HTR-8/SVneo (cell line): Measurements from ENCODE around the gene CTRB1.

ENCODE experiments used
- DNase-seq: peaks from one replicate; pipeline ENCODE4 v3.0.0; 2011; ENCODE audit warnings: low spot score, mixed read lengths; ENCODE audit not compliant: insufficient read length
- FAIRE-seq: peaks from 2 replicates; lab custom pipeline; 2011; peaks lifted over from hg19 to GRCh38; lab: Jason Lieb, UNC

CTRB1 gene

DNA sequence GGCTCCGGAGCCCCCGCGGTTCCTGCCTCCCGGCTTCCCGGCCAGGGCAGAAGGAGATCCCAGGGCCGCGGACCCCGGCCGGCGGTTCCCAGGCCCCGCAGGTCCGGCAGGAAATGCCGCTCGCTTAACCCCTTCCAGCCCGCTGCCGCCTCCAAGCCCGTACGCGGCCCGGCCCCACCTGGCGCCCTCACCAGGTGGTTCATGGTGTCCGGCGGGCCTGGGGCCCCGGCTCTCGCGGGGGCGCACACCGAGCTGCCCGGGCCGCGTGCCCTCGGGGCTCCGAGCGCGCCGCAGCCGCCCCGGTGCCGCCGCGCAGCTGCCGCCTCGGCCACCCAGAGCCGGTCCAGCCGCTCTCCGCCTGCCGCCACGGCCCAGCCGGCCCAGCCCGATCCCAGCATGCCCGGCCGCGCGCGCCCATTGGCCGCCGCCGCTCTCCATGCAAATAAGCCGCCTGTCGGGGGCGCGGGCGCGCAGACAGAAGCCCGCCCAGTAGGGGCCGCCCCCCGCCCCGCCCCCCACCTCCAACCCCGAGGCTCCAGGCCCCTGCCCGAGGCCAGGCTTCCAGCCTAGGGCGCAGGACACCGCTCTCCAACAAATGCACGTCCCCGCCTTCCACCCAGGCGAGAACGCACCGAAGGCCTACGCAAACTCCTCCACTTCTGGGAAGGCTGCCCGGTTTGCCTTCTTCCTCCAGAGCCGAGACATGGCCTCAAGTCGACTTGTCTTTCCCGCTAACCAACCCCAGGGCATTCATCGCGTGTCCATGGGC is 32.7 kb downstream of the CTRB1 start, which contains the start of gene BCAR1:
TSS of gene BCAR1 (minus strand) at position 345 of the 769 bp plus-strand sequence. CDS start at position 203, 142 bp downstream.
- peak; percentile 99 for FAIRE-seq
- DNase-seq = peak; percentile 83

GRCh38 chr16:75252049-75252864 is 33.5 kb downstream of the CTRB1 start:
- DNase-seq (no peak), FAIRE-seq (no peak)

GRCh38 chr16:75252946-75253911 is 34.4 kb downstream of the CTRB1 start:
- FAIRE-seq = peak; percentile 99
- DNase-seq = peak; percentile 83

GRCh38 chr16:75254359-75254837 is 35.6 kb downstream of the CTRB1 start:
- DNase-seq (peak; percentile 95), FAIRE-seq (peak; percentile 100)

GRCh38 chr16:75256059-75256571 is 37.3 kb downstream of the CTRB1 start:
- FAIRE-seq = peak; percentile 74
- no peak for DNase-seq

- FAIRE-seq (peak; percentile 42), DNase-seq (no peak)
These were observed 38.0 kb downstream of the CTRB1 start for GRCh38 chr16:75256696-75257343.

DNA sequence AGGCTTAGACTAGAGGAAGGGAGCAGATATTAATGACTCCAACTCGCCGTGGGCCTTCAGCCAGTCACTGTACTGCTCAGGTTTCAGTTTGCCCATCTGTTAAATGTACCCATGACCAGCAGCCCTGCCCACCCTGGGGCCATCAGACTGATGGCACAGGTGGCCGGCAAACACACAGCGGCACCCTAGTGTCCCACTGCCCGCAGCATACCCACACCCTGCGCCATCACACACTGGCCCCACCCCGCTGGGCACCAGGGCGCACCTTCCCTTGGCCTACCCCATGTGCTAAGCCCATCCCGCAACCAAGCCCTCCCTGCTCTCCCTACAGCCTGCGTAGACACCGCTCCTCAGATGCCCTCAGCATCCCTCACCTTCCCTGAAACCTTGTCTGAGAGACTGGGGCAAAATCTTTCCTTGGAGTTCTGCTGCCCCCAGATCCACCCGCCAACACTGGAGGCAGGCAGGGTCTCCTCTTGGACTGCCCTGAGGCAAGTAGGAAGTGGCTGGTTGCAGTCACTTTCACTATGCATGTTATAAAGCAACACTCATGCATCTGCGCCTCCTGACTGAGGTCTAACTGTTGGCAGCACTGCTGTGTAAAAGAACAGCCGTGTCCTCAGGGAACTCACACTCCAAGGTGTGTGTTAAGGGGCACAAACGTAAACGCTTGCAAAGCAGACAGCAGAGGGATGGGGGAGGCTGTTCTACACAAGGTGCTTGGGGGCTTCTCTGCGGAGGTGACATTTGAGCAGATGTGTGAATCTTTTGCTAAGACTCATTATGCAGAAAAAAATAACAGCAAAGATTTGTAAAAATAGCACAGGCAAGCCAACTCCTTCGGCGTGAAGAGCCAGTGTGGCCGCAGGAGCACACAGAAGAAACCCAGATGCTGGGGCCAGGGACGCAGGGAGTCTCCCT is 39.4 kb downstream of the CTRB1 start:
- FAIRE-seq = peak; percentile 93
- DNase-seq = no peak

GRCh38 chr16:75258807-75259141 is 40.0 kb downstream of the CTRB1 start:
- no peak for FAIRE-seq
- DNase-seq = no peak

DNA sequence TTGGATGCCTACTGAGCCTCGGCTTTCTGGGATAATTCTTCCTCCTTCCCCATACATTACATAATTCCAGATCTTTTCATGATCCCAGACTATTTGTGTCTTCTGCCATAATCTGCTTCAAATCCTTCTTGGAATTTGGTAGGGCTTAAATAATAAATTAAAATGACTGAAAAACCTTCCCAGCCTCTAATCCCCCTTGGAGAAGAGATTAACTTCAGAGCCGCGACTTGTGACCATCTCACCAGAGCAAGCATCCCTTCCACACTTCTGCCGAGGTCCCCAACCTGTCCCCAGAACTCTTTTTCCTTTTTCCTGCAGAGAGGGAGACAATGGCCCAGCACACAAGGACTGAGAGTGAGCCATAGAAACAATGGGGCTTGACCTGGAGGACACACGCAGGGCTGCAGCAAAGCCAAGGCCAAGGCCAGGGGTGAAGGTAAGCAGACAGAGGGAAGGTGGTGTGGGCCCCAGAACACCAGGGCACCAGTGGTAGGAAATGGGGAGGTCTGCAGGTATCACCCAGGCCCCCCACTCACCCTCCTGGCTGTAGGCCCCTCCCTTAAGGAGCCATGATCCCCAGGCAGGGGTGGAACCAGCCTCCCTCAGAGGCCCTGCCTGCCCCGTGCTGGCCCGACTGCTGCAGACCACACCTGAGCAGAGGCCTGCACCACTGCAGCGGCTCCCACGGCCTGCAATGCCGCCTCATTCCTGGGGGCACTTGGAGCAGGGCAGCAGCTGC is 42.2 kb downstream of the CTRB1 start:
- no peak for DNase-seq
- no peak for FAIRE-seq

DNA sequence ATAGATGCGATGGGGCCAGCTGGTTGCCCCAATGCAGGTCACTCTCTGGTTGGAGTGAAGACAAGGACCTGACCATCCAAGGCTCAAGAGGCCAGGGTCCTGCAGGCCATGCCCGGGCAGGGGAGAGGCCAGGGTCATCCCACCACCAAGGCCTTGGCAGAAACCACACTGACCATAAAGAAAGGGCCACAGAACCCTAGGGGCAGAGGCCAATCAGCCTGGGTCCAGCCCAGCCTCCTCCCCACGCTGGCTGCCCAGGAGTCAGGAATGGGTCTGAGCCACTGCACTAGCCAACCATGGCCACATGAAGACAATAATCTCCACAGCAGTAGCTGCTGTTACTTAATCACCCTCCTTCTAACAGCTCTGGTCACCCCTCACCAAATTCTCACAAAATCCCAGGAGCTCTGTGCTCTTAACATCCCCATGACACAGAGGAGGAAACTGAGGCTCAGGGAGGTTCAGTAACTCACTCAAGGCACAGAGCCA is 42.8 kb downstream of the CTRB1 start:
- FAIRE-seq = no peak
- no peak for DNase-seq

DNA sequence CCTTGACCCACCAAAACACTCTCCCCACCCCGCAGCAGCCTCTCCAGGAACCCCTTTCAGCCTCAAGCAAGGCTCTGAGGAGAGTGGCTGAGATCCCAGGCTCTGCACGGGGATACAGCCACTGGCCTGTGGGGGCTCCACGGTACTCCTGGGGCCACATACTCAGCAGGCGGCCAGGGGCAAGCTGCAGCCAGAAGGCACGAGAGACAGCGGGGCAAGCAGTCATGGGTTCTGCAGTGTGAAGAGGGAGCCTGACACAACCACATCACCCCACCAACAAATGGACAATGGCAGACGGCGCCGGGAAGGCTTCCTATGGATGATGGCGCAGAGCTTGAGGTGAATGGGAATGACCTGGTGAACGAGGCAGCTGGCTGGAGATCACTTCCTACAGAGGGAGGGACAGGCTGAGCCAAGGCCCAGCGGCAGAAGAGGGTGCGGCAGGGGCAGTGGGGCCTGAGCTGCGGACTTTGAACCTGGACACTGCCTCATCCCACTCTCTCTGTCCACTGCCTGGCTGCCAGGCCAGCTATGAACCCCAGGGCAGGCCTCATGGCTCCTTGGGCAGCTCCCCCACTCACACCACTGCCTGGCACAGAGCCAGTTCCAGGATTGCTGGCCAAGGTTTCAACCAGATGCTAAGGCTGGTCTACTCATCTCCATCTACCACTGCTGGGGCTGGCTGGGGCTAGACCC is 43.5 kb downstream of the CTRB1 start:
- DNase-seq (no peak), FAIRE-seq (peak; percentile 48)

GRCh38 chr16:75262800-75263127 is 44.0 kb downstream of the CTRB1 start:
- FAIRE-seq = no peak
- DNase-seq = no peak

- FAIRE-seq = peak; percentile 46
- no peak for DNase-seq
These were observed 44.6 kb downstream of the CTRB1 start for GRCh38 chr16:75263291-75263962.

DNA sequence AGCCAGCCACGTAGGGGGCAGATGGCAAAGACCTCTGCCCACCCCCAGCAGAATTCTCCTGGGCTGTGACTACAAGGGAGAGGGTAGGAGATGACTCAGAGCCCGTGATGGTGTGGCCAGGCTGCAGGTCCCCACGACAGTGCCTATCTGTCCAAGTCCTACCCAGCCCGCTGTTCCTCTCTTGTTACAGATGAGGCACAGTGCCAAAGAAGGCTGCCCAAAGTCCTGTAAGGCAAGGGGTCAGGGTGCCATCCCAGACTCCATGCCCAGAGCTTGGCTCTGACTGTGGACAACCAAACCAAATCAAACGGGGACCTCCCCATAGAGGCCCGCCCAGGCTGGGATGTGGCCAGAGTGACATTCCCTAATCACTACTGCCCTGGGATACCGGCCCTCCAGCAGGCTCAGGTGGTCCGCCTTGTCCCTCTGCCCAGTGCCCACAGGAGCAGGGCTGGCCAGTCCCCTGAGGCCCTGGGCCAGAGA is 45.2 kb downstream of the CTRB1 start:
- DNase-seq (no peak), FAIRE-seq (peak; percentile 73)

GRCh38 chr16:75264457-75264998 is 45.7 kb downstream of the CTRB1 start:
- DNase-seq (no peak), FAIRE-seq (no peak)
